AG10803 (cell line): ENCODE data around the gene COMMD10.

ENCODE experiments used
- DNase-seq: peaks from one replicate; pipeline ENCODE4 v3.0.0; 2010; ENCODE audit warnings: low read depth
- H3K4me3 ChIP-seq: 2 replicates; pipeline ENCODE4 v1.5.1; 2011; ENCODE audit warnings: mild to moderate bottlenecking, low read length, control low read depth
- CTCF ChIP-seq: conservative IDR thresholded peaks from 2 replicates; pipeline ENCODE4 v1.5.1; 2011; ENCODE audit warnings: mild to moderate bottlenecking, low read length, control low read depth, inconsistent platforms

Gene COMMD10

GRCh38 chr5:116281309-116281708, 196.5 kb downstream of the COMMD10 start:
- TF ChIP-seq CTCF, result no peak
- DNase-seq, result no peak
- H3K4me3 ChIP-seq, result no peak overlapping the region

- no peak overlapping the region for H3K4me3 ChIP-seq
- TF ChIP-seq CTCF, result no peak
- no peak for DNase-seq
Measured at GRCh38 chr5:116288524-116288923, 203.7 kb downstream of the COMMD10 start.

GRCh38 chr5:116289276-116289675, 204.5 kb downstream of the COMMD10 start:
- no peak overlapping the region for H3K4me3 ChIP-seq
- TF ChIP-seq CTCF, result no peak
- DNase-seq, result no peak

GRCh38 chr5:116291271-116291670, 206.4 kb downstream of the COMMD10 start:
- H3K4me3 ChIP-seq, result no peak overlapping the region
- TF ChIP-seq CTCF, result no peak
- DNase-seq, result peak; percentile 45

- H3K4me3 ChIP-seq, result no peak overlapping the region
- TF ChIP-seq CTCF, result no peak
- DNase-seq, result no peak
Measured at GRCh38 chr5:116292321-116292720, 207.5 kb downstream of the COMMD10 start.

GRCh38 chr5:116296335-116297072, 211.7 kb downstream of the COMMD10 start:
- DNase-seq, result no peak
- H3K4me3 ChIP-seq, result no peak overlapping the region
- no peak for TF ChIP-seq CTCF

GRCh38 chr5:116297296-116297814, 212.5 kb downstream of the COMMD10 start:
- no peak for TF ChIP-seq CTCF
- H3K4me3 ChIP-seq, result no peak overlapping the region
- DNase-seq, result no peak
